Dedifferentiated amniotic fluid mesenchymal stem cell (primary cell): ENCODE measurements around the gene UPF3A.
"Not testable (repeated sequence)": the region's sequence is repeated elsewhere in the genome, so short reads cannot be mapped to it uniquely, and the experiment has no call there.

Source experiments
- DNase-seq: peaks from one replicate; pipeline ENCODE4 v3.0.0-alpha.2; 2016; ENCODE audit errors: extremely low spot score

Gene UPF3A

DNA sequence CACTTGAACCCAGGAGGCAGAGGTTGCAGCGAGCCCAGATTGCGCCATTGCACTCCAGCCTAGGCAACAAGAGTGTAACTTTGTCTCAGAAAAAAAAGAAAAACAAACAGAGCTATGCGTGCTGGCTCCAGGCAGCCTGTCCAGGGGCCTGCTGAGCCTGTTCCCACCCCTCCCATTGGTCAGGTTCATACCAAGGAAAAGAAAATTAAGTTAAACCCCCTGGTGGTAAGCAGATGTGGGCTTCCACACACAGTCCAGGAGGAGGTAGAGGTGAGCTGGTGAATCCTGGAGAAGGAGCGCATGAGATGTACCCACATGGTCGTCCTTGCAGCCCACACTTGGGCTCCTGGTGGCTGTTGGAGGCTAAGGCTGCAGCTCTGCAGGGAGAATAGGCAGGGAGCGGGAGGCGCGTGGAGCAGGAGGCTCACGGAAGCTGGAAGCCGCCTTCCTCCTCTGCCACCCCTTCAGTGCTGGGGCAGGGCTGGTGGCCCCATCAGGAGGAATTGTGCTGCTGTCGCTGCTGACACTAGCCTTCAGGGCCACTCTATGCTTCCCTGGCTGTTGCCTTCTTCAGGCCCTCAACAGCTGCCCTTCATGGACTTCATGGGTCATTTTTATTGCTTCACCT is 22.4 kb downstream of the UPF3A start:
- DNase-seq = no peak

DNA sequence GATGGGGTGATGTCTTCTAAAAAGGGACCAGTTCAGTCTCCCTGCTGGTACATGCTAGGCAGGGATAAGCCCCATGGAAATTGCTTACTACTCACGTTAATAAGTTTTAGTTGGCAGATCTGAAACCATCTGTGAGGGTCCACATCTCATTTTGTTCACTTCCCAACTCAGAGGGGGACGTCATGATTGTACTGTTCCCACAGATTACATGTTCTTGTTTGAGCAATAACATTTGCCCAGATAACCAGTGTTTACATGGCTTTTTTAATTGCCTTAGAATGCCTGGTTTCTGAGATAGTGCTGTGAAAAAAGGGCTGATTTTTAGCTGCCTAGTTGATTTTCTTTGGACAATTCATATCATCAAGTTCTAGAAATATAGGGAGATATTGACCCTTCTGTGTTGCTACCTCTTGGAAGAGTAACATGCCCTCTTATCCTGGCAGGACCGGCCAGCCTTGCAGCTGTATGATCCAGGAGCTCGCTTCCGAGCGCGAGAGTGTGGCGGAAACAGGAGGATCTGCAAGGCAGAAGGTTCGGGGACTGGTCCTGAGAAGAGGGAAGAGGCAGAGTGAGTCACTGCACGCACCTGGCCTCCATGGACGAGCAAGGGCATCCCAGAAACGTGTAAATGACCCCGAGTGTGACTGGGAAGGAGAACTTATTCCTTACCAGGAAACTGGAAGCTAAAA is 23.1 kb downstream of the UPF3A start:
- no peak for DNase-seq

DNA sequence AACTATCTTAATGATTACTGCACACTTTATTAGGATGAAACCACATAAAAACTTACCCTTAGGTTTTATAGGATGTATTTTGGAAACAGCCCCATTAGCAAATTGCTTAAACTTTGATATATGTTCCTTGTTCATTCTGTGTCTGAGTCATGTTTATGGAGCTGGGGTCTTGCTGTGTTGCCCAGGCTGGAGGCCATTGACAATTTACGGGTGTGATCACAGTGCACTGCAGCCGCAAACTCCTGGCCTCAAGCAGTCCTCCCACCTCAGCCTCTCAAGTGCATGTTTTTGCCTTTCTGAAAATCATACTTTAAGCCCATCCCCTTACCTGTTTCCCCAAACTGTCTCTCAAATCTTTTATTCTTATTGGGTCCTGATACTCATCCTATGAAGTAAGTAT is 27.7 kb downstream of the UPF3A start:
- no peak for DNase-seq

DNA sequence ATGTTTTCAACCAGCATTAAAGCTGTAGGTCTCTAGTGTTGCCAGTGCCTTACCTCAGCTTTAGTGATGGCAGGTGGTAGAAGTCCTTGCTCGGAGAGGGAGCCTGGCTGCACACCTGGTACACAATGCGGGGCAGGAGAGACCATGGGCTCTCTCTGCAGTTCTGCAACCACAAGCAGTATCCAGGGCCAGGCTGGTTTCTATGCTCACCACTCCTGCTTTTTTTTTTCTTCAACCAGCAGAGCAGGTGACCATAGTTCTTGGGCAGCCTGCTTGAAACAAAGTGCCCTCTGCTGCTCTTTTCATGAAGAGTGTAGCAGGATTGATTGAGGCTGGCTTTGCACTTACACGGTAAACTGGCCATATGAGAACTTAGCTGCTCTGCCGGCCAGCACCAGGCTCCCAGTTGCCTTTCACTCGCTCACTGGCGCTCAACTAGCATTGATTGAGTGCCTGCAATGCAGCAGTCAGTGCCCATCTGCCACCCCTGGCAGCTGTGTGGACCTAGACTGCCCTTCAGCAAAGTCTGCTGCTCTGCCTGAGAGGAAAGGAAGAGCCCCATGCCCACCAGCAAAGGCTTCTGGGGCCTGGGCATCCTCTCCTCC is 28.5 kb downstream of the UPF3A start:
- no peak for DNase-seq

DNA sequence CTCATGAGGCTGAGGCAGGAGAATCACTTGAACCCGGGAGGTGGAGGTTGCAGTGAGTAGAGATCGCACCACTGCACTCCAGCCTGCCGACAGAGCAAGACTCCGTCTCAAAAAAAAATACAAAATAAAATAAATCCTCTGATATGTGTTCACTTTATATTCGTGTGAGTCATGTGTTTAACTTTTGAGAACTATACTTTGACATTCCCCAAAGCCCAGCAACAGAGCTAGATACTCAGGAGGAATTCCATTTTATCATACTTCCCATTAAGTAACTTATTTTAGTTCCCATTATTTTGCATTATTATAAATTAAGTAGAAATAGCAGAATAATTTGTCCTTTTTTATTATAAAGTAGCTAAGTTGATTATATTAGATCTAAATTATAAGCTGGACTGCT is 29.6 kb downstream of the UPF3A start:
- no peak for DNase-seq

DNA sequence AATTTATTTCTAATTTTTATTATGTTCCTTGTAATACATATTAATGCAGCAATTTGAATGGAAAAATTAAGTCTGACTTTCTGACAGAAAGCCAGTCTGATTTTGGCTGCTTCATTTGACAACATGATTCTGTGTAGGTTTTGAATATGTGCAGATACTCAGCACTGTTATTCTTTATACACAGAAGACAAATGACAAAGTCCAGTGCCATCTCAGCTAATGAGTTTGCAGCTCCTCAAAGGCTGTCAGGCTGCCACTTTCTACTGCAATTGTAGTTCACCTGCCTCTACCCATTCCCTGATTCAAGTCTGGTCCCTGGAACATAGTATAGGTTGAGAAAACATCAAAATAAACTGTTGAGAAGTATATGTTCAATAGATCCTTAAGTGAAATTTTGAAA is 30.0 kb downstream of the UPF3A start:
- DNase-seq = no peak

DNA sequence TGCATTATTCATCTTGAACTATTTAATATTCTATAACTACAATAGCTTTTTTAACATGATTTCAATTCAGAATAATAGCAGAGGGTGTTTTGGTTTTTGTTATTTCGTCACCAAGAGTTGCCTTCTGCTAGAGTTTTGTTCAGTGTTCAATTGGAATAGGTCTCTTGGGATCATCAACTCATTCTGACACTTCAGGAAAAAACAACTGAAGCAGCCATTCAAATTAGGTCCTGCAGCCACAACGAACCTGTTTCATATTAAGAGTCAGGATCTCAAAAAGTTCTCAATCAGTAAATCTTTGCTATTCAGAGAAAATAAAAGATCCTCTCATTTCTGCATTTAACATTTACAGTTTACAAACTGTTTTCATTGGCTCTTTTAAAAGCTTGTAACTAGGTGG is 30.5 kb downstream of the UPF3A start:
- no peak for DNase-seq

DNA sequence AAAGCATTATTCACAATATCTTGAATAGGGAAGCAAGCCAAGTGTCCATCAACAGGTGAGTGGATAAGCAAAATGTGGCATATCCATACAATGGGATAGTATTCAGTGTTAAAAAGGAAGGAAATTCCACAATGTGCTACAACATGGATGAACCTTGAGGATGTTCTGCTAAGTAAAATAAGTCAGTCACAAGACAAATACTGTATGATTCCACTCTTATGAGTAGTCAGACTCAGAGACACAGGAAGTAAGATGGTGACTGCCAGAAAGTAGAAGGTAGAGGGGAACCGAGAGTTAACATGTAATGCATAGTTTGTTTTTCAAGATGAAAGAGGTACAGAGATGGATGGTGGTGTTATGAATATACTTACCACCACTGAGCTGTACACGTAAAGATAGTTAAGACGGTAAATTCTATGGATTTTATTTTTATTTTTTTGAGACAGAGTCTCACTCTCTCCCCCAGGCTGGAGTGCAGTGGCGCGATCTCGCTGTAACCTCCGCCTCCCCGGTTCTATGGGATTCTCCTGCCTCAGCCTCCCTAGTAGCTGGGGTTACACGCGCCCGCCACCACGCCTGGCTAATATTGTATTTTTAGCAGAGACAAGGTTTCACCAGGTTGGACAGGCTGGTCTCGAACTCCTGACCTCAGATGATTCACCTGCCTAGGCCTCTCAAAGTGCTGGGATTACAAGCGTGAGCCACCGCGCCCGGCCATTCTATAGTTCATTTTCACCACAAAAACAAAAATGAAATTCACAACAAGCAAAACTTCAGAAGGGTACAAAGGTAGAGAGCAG is 31.9 kb downstream of the UPF3A start:
- no peak for DNase-seq

DNA sequence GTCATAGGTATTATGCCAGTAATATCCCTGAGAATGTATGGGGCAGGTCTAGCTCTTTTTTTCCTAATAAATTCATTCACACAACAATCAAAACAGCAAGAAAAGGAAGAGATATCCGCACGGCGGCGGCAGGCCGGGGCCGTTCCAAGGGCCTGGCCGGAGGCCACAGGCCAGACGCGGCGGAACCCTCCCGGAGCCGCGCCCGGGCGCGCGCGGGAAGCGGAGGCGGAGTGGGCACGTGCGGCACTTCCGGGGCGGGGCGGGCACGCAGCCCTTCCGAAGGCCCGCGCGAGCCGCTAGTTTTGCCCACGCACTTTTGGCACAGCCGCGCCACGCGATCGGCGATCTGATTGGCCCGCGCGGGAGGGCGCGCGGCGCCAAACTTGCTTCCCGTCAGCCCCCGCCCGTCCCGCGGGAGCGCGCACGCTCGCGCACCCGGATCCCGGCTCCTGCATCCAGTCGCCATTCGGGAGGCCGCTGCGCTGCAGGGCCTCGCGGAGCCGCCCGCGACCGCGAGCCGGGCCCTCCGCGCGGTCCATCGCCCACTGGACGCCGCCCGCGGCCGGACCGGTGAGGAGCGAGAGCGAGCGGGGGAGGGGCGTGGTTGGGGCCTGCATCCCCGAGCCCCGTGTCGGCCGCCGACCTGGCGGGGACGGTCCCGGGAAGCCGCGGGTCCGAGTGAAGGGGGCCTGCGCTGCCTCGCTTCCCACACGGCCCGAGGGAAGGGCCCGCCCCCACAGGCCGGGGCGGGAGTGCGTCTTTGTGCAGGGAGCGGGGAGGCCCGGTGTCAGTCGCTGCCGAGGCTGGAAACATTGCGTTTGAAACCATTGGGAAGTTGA is 32.9 kb downstream of the UPF3A start, which contains the start of gene CHAMP1:
Gene CHAMP1, plus strand, starts transcription at position 430 of the 839 bp plus-strand sequence. CDS start 9,340 bp downstream, outside the sequence.
- DNase-seq = peak; percentile 94

DNA sequence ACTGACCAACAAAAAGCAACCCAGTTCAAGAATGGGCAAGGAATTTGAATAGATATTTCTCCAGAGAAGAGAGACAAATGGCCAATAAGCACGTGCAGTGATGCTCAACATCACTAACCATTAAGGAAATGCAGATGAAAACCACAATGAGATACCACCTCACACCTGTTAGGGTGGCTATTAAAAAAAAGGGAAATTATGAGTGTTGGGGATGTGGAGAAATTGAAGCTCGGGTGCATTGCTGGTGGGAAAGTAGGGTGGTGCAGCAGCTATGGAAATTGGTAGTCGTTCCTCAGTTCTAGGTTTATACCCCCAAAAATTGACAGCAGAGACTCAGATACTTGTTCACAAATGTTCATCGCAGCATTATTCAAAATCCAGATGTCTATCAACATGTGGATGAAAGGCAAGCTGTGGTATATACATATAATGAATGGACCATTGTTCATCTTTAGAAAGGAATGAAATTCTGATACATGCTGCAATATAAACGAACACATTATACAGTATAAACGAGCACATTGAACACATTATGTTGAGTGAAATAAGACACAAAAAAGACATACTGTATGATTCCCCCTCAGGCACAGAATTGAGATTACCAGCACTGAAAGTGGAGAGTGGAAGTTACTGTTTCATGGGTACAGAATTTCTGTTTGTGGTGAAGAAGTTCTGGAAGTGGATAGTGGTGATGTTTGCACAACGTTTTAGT is 33.8 kb downstream of the UPF3A start:
- no peak for DNase-seq

DNA sequence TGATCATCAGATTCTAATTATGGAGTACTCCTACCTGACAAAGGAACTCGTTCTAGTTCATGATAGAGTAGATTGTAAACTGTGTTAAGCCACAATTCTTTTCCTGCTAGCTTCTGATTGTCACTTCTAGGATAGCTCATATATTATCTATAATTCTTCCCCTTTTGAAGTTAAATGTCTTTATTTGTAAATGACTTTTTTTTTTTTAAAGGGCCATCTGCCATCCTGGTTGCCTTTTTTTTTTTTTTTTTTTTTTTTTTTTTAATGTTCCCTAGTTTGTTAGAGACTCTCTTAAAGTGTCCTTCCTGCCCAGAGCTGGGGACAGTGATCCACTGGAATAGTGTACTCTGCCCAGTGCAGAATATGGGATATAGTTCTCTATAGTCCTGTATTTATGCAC is 37.2 kb downstream of the UPF3A start:
- DNase-seq = no peak

DNA sequence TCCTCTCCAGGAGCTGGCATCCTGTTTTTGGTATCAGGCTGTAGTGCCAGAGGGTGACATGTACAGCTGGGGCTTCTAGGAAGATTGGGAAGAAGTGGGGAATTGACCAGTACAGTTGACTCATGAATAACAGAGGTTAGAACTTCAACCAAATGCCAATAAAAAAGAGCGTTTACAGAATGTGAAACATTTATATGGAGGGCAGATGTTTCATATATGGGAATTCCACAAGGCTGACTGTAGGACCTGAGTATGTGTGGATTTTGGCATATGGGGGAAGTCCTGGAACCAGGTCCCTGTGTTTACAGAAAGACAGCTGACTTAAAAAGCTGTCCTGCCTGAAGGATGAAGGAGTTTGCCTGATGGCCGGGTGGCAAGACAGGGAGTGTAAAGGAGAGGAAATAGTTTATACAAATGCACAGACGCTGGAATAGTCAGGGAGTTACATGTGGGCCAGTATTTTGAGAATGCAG is 38.1 kb downstream of the UPF3A start:
- DNase-seq = peak; percentile 76

DNA sequence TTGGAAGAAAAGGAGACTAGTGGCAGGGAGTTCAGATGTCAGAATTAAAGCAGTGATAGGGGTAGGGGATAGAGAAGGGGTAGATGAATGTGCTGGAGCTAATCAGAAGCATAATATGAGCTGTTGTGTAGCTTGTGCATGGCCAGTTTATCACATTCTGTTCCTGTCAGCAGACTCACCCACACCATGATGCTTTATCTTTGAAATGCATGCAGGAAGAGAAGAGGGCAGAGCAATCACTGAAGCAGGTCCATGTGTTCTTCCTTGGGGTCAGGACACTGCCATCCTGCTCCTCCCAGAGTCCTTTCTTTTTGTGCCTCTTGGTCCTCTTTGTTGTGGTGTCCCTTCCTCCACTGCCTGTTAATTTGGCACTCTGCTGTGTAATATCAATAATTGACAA is 38.7 kb downstream of the UPF3A start:
- DNase-seq = no peak

DNA sequence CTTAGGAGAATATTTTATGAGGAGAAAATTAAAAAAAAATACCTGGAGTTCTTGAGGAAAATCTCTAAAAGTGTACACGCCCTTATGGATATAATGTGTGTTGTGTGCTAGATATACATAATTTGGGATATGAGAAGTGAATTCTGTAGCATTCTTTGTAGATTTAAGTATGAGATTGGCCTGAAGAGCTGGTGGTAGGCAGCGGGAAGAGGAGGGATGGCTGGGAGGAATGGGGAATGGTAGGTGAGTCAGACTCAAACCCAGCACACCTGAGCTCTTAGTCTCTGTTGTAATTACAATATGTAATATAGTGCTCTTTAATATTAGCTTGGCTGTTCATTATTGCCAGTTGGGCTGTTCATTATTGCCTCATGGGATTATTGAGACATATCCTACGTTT is 39.9 kb downstream of the UPF3A start:
- DNase-seq = no peak

DNA sequence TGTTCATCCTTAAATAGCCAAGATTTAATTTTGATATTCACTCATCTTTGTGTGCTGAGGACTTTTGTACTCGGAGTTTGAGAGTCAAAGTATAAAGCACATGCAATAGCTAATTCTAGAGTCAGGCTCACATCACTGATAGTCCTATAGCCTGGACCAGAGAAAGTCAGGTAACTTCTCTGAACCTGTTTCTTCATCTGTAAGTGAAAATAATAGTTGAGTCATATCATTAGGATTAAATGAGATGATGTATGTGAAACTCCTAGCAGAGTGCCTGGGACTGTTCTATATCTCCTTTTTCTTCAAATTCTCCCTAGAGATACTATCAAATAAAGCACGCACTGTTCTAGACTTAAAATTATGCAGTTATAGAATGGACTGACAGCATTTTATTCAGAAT is 41.9 kb downstream of the UPF3A start:
- no peak for DNase-seq

DNA sequence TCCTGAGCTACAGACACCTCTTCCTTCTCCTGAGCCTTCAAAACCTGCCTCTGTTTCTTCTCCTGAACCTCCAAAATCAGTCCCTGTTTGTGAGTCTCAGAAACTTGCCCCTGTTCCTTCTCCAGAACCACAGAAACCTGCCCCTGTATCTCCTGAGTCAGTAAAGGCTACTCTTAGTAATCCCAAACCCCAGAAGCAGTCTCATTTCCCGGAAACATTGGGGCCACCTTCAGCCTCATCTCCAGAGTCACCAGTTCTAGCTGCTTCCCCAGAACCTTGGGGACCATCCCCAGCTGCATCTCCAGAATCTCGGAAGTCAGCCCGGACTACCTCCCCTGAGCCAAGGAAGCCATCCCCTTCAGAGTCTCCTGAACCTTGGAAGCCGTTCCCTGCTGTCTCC is 42.9 kb downstream of the UPF3A start:
- no peak for DNase-seq

DNA sequence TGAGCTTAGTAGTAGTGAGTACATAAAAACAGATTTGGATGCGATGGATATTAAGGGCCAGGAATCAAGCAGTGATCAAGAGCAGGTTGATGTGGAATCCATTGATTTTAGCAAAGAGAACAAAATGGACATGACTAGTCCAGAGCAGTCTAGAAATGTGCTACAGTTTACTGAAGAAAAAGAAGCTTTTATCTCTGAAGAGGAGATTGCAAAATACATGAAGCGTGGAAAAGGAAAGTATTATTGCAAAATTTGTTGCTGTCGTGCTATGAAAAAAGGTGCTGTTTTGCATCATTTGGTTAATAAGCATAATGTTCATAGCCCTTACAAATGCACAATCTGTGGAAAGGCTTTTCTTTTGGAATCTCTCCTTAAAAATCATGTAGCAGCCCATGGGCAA is 44.3 kb downstream of the UPF3A start:
- DNase-seq = no peak

DNA sequence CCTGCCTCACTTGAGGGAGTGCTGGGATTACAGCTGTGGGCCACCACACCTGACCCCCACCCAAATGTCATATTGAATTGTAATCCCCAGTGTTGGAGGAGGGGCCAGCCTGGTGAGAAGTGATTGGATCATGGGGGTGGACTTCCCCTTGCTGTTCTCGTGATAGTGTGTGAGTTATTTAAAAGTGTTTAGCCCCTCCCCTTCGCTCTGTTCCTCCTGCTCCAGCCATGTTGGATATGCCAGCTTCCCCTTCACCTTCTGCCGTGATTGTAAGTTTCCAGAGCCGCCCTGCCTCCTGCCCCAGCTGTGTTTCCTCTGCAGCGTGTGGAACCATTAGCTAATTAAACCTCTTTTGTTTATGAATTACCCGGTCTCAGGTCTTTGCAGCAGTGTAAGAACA is 46.6 kb downstream of the UPF3A start:
- DNase-seq = no peak

DNA sequence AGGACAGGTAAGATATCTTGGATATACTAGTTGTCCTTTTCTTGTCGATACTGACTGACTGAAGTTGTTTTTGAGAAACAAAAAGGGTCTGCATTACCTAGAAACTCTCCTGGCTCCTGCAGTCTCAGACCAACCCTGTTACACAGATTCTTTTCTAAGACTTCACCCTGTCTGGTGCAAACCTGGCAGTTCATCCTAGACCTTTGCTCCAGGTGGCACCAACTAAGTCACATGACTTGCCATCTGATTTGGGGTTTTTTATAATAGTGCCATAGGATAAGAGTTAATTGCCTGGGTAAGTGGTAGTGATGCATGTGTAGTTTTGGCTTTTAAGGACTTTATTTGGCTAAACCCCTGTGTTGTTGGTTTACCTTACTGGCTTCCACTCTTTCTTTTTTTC is 47.2 kb downstream of the UPF3A start:
- no peak for DNase-seq

DNA sequence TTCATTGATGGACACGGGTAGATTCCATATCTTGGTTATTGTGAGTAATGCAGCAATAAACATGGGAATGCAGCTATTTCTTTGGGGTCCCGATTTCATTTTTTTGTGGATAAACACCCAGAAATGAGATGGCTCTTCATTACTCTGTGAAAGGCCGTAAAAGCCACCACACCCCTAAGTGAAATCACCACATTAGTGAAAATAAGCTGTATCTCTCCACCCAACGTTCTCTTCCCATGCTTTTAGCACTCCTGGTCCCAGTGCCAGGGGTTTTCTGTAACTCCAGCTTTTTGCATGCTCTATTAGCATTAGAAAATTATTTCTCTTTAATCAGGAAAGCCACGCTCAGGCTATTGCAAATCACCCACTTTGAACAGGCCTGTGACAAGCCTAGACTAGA is 48.7 kb downstream of the UPF3A start:
- no peak for DNase-seq

DNA sequence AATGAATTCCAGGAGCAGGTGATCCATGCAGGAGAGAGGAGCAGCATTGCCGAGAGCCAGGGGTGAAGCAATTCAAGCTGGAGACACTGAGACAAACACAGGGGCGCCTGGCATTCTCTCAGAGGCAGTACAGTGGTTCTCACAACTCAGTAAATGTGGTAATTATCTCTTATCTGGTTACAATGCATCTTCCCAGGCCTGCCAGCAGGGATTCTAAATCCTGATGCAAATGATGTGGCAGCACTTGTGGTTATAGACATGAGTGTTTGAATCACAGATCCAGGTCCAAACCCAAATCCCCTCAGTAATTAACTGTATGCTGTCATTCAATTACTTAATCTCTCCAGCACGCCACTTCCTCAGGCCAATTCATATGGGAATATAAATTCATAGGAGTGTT is 52.5 kb downstream of the UPF3A start:
- DNase-seq = not testable (repeated sequence)
